SK-N-SH (cell line): ENCODE results near the gene TTC14. TPM values are rescaled to one million over a fixed set of nuclear protein-coding genes. Genes with fewer than 3 reads are reported as not detected.

ENCODE experiments used
- CTCF ChIA-PET: fragments of 300-600, 350-600 bp; formaldehyde crosslinking; extraction: SDS; loops from one replicate; lab custom pipeline; 2021; lab: Yijun Ruan, JAX
- POLR2A ChIA-PET: fragments of 350-600 bp; sonication (Branson Sonifier 250); formaldehyde crosslinking; extraction: SDS; loops from one replicate; lab custom pipeline; 2020; ENCODE audit warnings: antibody characterized with exemption, inconsistent platforms; lab: Yijun Ruan, JAX
- DNase-seq: peaks from one replicate; pipeline ENCODE4 v3.0.0; 2012
- H2AFZ ChIP-seq: fragments of 200-600 bp; sonication (generic); 2 replicates; pipeline ENCODE4 v1.8.1; 2016; ENCODE audit warnings: antibody characterized with exemption, mild to moderate bottlenecking, low read depth
- H3F3A ChIP-seq: fragments of 200-600 bp; sonication (generic); replicated peaks from 2 replicates; pipeline ENCODE3; 2016; ENCODE audit warnings: antibody characterized with exemption, mild to moderate bottlenecking; ENCODE audit not compliant: insufficient read depth
- H3K27ac ChIP-seq, 2 experiments: fragments of 200-500 bp in 1 of 2; fragments of 200-600 bp in 1 of 2; sonication (Bioruptor generic) in 1 of 2; sonication (generic), shearing (Covaris generic) in 1 of 2; 2 replicates each; pipeline versions ENCODE4 v1.5.1 to v1.6.1; 2014 to 2016; ENCODE audit warnings: low read depth in 2 of 2, inconsistent platforms in 1 of 2, low read length in 1 of 2, mild to moderate bottlenecking in 1 of 2, mixed read lengths in 1 of 2
- H3K27me3 ChIP-seq: fragments of 200-600 bp; sonication (generic), shearing (Covaris generic); 2 replicates; pipeline ENCODE4 v1.6.1; 2016; ENCODE audit warnings: mixed run types; ENCODE audit not compliant: insufficient read depth
- H3K36me3 ChIP-seq, 2 experiments: fragments of 200-500 bp in 1 of 2; fragments of 200-600 bp in 1 of 2; sonication (Bioruptor generic) in 1 of 2; sonication (generic) in 1 of 2; replicated peaks in 1 of 2; 2 replicates each; pipeline versions ENCODE3 to v1.5.1; 2014 to 2016; ENCODE audit warnings: low read length in 1 of 2, mild to moderate bottlenecking in 1 of 2; ENCODE audit not compliant: insufficient read depth in 2 of 2, control insufficient read depth in 1 of 2
- H3K4me1 ChIP-seq, 2 experiments: fragments of 200-500 bp in 1 of 2; fragments of 200-600 bp in 1 of 2; sonication (Bioruptor generic) in 1 of 2; sonication (generic), shearing (Covaris generic) in 1 of 2; 2 replicates each; pipeline versions ENCODE4 v1.5.1 to v1.6.1; 2014 to 2016; ENCODE audit warnings: low read depth in 1 of 2, low read length in 1 of 2, mixed run types in 1 of 2; ENCODE audit not compliant: insufficient read depth in 2 of 2, control insufficient read depth in 1 of 2
- H3K4me2 ChIP-seq: fragments of 200-600 bp; sonication (generic), shearing (Covaris generic); 2 replicates; pipeline ENCODE4 v1.6.1; 2017; ENCODE audit warnings: mixed run types
- H3K4me3 ChIP-seq, 2 experiments: fragments of 200-500 bp in 1 of 2; fragments of 200-600 bp in 1 of 2; sonication (Bioruptor generic) in 1 of 2; sonication (generic), shearing (Covaris generic) in 1 of 2; 2 replicates each; pipeline versions ENCODE4 v1.5.1 to v1.8.1; 2014 to 2016; ENCODE audit warnings: low read depth in 2 of 2, inconsistent platforms in 1 of 2, low read length in 1 of 2, mild to moderate bottlenecking in 1 of 2, mixed read lengths in 1 of 2, moderate library complexity in 1 of 2
- H3K79me2 ChIP-seq: fragments of 200-600 bp; sonication (generic); 2 replicates; pipeline ENCODE4 v1.8.1; 2017; ENCODE audit warnings: mild to moderate bottlenecking; ENCODE audit not compliant: insufficient read depth
- H3K9ac ChIP-seq: fragments of 200-600 bp; sonication (generic); 2 replicates; pipeline ENCODE4 v1.6.1; 2017; ENCODE audit warnings: mixed run types
- H3K9me2 ChIP-seq: fragments of 200-600 bp; sonication (generic); 2 replicates; pipeline ENCODE4 v1.6.1; 2017; ENCODE audit warnings: mixed run types
- H3K9me3 ChIP-seq: fragments of 200-600 bp; sonication (generic); 2 replicates; pipeline ENCODE4 v1.6.1; 2017; ENCODE audit warnings: mixed run types, mild to moderate bottlenecking, moderate library complexity
- H4K20me1 ChIP-seq: fragments of 200-600 bp; sonication (generic); 2 replicates; pipeline ENCODE4 v1.6.1; 2017; ENCODE audit warnings: mild to moderate bottlenecking, mixed run types; ENCODE audit not compliant: insufficient read depth
- ELF1 ChIP-seq: IDR thresholded peaks from 2 replicates; pipeline ENCODE4 v1.4.0; 2012
- EP300 ChIP-seq, 2 experiments: IDR thresholded peaks; 2 replicates each; pipeline versions ENCODE4 v1.4.0 to v1.6.1; 2012; ENCODE audit warnings: borderline replicate concordance in 1 of 2, low read depth in 1 of 2, low read length in 1 of 2
- FOSL2 ChIP-seq: IDR thresholded peaks from 2 replicates; pipeline ENCODE4 v1.4.0; 2012; ENCODE audit warnings: low read depth, mild to moderate bottlenecking, moderate library complexity, borderline replicate concordance
- FOXJ3 ChIP-seq: sonication (generic); formaldehyde crosslinking; IDR thresholded peaks from 2 replicates; pipeline ENCODE4 v1.5.1; 2020; ENCODE audit warnings: mild to moderate bottlenecking, missing genetic modification reagents
- GABPA ChIP-seq: IDR thresholded peaks from 2 replicates; pipeline ENCODE4 v1.4.0; 2012; ENCODE audit warnings: low read depth, mild to moderate bottlenecking
- GATA2 ChIP-seq: sonication (generic); formaldehyde crosslinking; IDR thresholded peaks from 2 replicates; pipeline ENCODE4 v1.5.0; 2020; ENCODE audit warnings: mild to moderate bottlenecking, missing genetic modification reagents
- MAX ChIP-seq: IDR thresholded peaks from 2 replicates; pipeline ENCODE4 v1.4.0; 2012; ENCODE audit warnings: low read depth
- MEF2A ChIP-seq: IDR thresholded peaks from 2 replicates; pipeline ENCODE4 v1.4.0; 2012; ENCODE audit warnings: low read depth, borderline replicate concordance
- NFIC ChIP-seq: IDR thresholded peaks from 2 replicates; pipeline ENCODE4 v1.4.0; 2012; ENCODE audit warnings: borderline replicate concordance
- REST ChIP-seq: IDR thresholded peaks from 2 replicates; pipeline ENCODE4 v1.6.1; 2012; ENCODE audit warnings: mild to moderate bottlenecking, low read depth, low read length, moderate library complexity
- RFX5 ChIP-seq: IDR thresholded peaks from 2 replicates; pipeline ENCODE4 v1.6.1; 2012; ENCODE audit warnings: mild to moderate bottlenecking, improper control_type of control experiment, low read length
- RXRA ChIP-seq: IDR thresholded peaks from 2 replicates; pipeline ENCODE4 v1.4.0; 2012; ENCODE audit warnings: low read depth, mild to moderate bottlenecking, borderline replicate concordance
- SMC3 ChIP-seq: IDR thresholded peaks from 2 replicates; pipeline ENCODE4 v1.6.1; 2012; ENCODE audit warnings: low read depth, low read length, improper control_type of control experiment
- TEAD4 ChIP-seq: IDR thresholded peaks from 2 replicates; pipeline ENCODE4 v1.4.0; 2012; ENCODE audit warnings: mild to moderate bottlenecking, borderline replicate concordance; ENCODE audit not compliant: insufficient read depth
- YY1 ChIP-seq: IDR thresholded peaks from 2 replicates; pipeline ENCODE4 v1.4.0; 2012; ENCODE audit warnings: low read depth, mild to moderate bottlenecking
- ZBTB33 ChIP-seq: IDR thresholded peaks from 2 replicates; pipeline ENCODE4 v1.4.0; 2012; ENCODE audit warnings: low read depth, borderline replicate concordance
- WGBS: methylation state at CpG from one replicate; pipeline ENCODE4 v1.1.6; 2017; ENCODE audit warnings: low lambda C conversion rate; 5-methylcytosine and 5-hydroxymethylcytosine counted together
- polyA plus RNA-seq, 3 experiments: library from polyadenylated mRNA; depleted of rRNA; stranded (reverse); fragments of >200 nt; gene quantifications; 2 replicates each; pipeline ENCODE4 v1.2.3, GENCODE V29; 2012

The TTC14 gene
- polyA plus RNA-seq, 1 of the 3 experiments (the other 2 are of a cell fraction), result 20.6 TPM

GRCh38 chr3:180571831-180572598 is 29.9 kb upstream of the TTC14 start:
- Histone ChIP-seq H3K9me2 (no peaks in the 10 kb centered on the region), H3K9me3 (no peaks in the 10 kb centered on the region), H3F3A (no peaks in the 10 kb centered on the region), H3K27ac (no peak overlapping the region), H3K9ac (no peak overlapping the region), H3K4me2 (no peak overlapping the region), H3K4me1 (no peaks in the 10 kb centered on the region), H2AFZ (0 out of 2 replicates have a peak overlapping the region, but pooled peaks have one; percentile 29), H3K4me3 (no peak overlapping the region), H3K36me3 (no peaks in the 10 kb centered on the region), H3K27me3 (no peaks in the 10 kb centered on the region), H4K20me1 (no peaks in the 10 kb centered on the region), H3K79me2 (no peaks in the 10 kb centered on the region)
- DNase-seq, result no peak
- ChIA-PET POLR2A (no interaction called here), CTCF (no interaction called here)
- WGBS, result 60% methylated on average over 6 of the region's 6 CpGs
- TF ChIP-seq YY1 (no peak), MEF2A (no peak), RFX5 (no peak), TEAD4 (no peak), MAX (no peak), GATA2 (CRISPR knock-in tag) (no peak), REST (no peak), FOXJ3 (CRISPR knock-in tag) (no peak), GABPA (no peak), RXRA (no peak), EP300 (IDR thresholded peaks at IDR 0.05; ENCODE audit: borderline replicate concordance in 1 of 2, low read depth in 1 of 2, low read length in 1 of 2) (no peak), FOSL2 (no peak), ELF1 (no peak), ZBTB33 (no peak), SMC3 (no peak), NFIC (no peak)
